Measurements from ENCODE around the gene LRRC3.

Gene LRRC3

DNA sequence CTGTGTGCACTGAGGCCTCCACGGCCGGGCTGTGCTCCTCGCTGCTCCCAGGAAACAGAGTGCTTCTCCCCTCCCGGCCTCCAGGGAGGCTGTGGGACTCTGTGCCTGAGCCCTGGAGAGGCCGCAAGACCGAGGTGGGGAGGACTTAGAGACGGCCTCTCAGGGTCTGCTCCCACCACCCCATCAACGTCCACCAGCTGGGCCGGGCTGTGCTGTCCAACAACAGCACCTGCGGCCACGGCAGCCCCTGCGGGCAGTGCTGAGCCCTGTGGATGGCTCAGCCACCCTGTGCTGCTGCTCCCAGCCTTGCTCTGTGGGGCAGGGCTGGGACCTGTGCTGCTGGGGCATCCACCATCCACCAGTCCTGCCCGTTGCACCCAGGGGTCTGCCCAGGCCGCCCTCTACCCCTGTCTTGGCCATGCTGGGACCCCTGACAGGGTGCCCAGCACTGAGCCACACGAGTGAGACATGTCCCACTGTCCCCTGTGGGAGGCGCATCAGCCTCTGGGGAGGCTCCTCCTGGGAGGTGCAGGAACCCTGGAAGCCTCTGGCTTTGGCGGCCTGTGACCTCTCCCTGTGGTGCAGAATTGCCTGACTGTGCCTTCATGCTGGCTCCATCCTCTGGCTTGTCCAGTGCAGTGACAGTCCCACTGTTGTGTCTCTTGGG, 31.2 kb upstream of the LRRC3 start:
- no peak for ATAC-seq
- TF ChIP-seq TOX (CRISPR knock-in tag; IDR thresholded peaks at IDR 0.05; ENCODE audit: borderline replicate concordance) (no peak), ZNF70 (CRISPR knock-in tag; IDR thresholded peaks at IDR 0.05) (no peak), ZFP3 (CRISPR knock-in tag; IDR thresholded peaks at IDR 0.05) (no peak), ZC3H10 (CRISPR knock-in tag; IDR thresholded peaks at IDR 0.05) (no peak), ARNTL (CRISPR knock-in tag; IDR thresholded peaks at IDR 0.05; ENCODE audit: borderline replicate concordance, low read depth) (no peak), GLIS3 (CRISPR knock-in tag; IDR thresholded peaks at IDR 0.05) (no peak), ZNF565 (CRISPR knock-in tag; conservative IDR thresholded peaks at IDR 0.05; ENCODE audit: low read depth) (no peak)
- TF ChIP-seq, protein P1, sequence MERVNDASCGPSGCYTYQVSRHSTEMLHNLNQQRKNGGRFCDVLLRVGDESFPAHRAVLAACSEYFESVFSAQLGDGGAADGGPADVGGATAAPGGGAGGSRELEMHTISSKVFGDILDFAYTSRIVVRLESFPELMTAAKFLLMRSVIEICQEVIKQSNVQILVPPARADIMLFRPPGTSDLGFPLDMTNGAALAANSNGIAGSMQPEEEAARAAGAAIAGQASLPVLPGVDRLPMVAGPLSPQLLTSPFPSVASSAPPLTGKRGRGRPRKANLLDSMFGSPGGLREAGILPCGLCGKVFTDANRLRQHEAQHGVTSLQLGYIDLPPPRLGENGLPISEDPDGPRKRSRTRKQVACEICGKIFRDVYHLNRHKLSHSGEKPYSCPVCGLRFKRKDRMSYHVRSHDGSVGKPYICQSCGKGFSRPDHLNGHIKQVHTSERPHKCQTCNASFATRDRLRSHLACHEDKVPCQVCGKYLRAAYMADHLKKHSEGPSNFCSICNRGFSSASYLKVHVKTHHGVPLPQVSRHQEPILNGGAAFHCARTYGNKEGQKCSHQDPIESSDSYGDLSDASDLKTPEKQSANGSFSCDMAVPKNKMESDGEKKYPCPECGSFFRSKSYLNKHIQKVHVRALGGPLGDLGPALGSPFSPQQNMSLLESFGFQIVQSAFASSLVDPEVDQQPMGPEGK (CRISPR knock-in tag; IDR thresholded peaks at IDR 0.05; ENCODE audit: borderline replicate concordance), result no peak

DNA sequence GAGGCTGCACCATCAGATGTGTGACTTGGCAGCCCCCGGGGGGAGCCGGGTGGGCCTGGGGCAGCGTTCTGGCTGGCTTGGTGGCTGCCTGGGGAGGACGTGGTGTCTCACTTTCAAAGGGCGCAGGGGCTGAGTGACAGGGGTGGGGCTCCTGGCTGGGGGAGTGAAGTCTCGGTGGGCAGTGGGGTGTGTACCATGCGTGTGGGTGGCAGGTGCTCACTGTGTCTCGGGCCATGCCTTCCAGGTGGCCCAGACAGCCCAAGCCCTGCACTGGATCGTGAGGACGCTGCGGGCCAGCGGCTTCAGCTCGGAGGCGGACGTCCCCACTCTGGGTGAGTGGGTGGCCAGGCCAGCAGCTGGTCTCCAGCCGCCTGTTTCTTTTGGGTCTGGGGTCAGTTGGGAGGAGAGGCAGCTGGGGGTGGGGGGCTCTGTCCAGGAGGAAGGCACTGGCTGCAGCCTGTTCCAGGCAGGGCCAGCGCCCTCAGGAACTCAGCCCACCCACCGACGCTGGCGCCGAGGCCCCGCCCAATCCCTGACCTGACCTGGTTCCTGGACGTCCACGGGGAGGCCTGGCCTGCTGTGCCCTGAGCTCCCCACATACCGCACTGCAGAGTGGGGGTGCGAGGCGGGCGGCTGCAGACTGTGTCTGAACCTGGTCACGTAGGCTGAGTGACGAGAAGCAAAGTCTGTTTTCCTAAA, 30.6 kb upstream of the LRRC3 start:
- TF ChIP-seq, protein P2, sequence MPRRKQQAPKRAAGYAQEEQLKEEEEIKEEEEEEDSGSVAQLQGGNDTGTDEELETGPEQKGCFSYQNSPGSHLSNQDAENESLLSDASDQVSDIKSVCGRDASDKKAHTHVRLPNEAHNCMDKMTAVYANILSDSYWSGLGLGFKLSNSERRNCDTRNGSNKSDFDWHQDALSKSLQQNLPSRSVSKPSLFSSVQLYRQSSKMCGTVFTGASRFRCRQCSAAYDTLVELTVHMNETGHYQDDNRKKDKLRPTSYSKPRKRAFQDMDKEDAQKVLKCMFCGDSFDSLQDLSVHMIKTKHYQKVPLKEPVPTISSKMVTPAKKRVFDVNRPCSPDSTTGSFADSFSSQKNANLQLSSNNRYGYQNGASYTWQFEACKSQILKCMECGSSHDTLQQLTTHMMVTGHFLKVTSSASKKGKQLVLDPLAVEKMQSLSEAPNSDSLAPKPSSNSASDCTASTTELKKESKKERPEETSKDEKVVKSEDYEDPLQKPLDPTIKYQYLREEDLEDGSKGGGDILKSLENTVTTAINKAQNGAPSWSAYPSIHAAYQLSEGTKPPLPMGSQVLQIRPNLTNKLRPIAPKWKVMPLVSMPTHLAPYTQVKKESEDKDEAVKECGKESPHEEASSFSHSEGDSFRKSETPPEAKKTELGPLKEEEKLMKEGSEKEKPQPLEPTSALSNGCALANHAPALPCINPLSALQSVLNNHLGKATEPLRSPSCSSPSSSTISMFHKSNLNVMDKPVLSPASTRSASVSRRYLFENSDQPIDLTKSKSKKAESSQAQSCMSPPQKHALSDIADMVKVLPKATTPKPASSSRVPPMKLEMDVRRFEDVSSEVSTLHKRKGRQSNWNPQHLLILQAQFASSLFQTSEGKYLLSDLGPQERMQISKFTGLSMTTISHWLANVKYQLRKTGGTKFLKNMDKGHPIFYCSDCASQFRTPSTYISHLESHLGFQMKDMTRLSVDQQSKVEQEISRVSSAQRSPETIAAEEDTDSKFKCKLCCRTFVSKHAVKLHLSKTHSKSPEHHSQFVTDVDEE (CRISPR knock-in tag; IDR thresholded peaks at IDR 0.05), result no peak
- no peak for TF ChIP-seq ZNF8 (CRISPR knock-in tag; IDR thresholded peaks at IDR 0.05)
- ATAC-seq, result no peak

DNA sequence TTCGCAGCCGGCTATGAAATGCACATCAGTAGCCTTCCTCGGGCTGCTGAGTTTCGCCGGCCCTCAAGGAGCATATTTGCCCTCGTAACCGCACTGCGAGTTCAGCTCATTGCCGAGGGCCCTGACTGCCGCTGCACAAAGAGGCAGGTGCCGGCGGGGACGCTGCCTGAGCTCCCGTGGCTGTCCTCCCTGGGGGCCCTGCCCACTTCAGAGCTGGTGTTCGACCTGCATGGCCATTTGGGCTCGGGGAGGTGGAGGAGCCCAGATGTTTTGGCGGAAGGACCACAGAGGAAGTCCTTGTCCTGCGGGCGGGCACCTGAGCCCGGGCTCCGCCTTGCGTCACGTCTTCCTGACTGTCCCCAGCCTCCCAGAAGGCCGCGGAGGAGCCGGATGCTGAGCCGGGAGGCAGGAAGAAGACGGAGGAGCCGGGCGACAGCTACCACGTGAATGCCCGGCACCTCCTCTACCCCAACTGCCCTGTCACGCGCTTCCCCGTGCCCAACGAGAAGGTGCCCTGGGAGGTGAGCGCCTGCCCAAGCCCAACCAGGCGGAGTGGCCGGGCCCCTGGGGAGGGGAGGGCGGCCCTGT, 29.9 kb upstream of the LRRC3 start:
- TF ChIP-seq, protein P2 (CRISPR knock-in tag; IDR thresholded peaks at IDR 0.05), result no peak
- TF ChIP-seq ARNTL (CRISPR knock-in tag; IDR thresholded peaks at IDR 0.05; ENCODE audit: borderline replicate concordance, low read depth) (no peak), TCF4 (CRISPR knock-in tag; IDR thresholded peaks at IDR 0.05; ENCODE audit: borderline replicate concordance) (no peak)
- ATAC-seq, result no peak

DNA sequence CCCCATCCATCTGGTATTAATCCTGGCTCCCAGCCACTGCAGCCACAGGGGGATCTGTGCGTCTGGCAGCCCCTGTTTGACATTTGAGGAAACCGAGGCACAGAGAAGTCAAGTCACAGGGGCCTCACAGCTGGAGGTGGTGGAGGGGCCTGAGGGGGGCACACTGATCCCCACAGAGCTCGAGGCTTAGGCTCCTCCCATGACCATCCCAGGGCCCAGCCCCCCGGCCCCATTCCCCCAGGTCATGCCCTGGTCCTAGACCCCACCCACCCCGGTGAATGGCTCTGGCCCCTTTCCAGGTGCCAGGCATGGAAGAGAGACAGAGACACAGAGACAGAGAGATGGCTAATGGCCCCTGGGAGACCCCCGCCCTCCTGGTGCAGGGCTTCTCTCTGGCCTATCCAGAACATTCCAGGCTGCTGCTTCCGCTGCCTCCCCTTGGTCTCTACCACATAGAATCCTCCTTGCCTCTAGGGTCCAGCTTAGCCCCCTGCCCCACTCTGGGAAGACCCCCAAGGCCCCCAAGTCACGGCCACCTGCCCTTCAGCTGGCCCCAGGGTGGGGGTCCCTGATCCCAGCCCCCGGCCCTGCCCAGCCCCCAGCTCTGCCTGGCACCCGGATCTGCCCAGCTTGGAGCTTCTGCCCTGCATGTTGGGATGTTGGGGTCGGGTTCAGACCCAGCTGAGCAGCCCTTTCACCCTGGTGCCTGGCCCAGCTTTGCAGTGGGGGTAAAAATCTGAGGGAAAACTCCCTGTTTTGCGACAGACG, 29.2 kb upstream of the LRRC3 start:
- no peak for ATAC-seq
- TF ChIP-seq, protein P3, sequence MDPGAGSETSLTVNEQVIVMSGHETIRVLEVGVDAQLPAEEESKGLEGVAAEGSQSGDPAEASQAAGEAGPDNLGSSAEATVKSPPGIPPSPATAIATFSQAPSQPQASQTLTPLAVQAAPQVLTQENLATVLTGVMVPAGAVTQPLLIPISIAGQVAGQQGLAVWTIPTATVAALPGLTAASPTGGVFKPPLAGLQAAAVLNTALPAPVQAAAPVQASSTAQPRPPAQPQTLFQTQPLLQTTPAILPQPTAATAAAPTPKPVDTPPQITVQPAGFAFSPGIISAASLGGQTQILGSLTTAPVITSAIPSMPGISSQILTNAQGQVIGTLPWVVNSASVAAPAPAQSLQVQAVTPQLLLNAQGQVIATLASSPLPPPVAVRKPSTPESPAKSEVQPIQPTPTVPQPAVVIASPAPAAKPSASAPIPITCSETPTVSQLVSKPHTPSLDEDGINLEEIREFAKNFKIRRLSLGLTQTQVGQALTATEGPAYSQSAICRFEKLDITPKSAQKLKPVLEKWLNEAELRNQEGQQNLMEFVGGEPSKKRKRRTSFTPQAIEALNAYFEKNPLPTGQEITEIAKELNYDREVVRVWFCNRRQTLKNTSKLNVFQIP (CRISPR knock-in tag; IDR thresholded peaks at IDR 0.05; ENCODE audit: borderline replicate concordance, low read depth), result no peak
- TF ChIP-seq TCF4 (CRISPR knock-in tag; IDR thresholded peaks at IDR 0.05; ENCODE audit: borderline replicate concordance) (no peak), ZNF565 (CRISPR knock-in tag; conservative IDR thresholded peaks at IDR 0.05; ENCODE audit: low read depth) (no peak), ZNF70 (CRISPR knock-in tag; IDR thresholded peaks at IDR 0.05) (no peak), SNAI2 (CRISPR knock-in tag; IDR thresholded peaks at IDR 0.05) (no peak), GLIS3 (CRISPR knock-in tag; IDR thresholded peaks at IDR 0.05) (no peak), ZNF8 (CRISPR knock-in tag; IDR thresholded peaks at IDR 0.05) (no peak), RARB (CRISPR knock-in tag; IDR thresholded peaks at IDR 0.05) (no peak), CSDC2 (CRISPR knock-in tag; IDR thresholded peaks at IDR 0.05) (no peak)
- TF ChIP-seq, protein P4, sequence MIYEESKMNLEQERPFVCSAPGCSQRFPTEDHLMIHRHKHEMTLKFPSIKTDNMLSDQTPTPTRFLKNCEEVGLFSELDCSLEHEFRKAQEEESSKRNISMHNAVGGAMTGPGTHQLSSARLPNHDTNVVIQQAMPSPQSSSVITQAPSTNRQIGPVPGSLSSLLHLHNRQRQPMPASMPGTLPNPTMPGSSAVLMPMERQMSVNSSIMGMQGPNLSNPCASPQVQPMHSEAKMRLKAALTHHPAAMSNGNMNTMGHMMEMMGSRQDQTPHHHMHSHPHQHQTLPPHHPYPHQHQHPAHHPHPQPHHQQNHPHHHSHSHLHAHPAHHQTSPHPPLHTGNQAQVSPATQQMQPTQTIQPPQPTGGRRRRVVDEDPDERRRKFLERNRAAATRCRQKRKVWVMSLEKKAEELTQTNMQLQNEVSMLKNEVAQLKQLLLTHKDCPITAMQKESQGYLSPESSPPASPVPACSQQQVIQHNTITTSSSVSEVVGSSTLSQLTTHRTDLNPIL (CRISPR knock-in tag; IDR thresholded peaks at IDR 0.05; ENCODE audit: low read depth), result no peak
- TF ChIP-seq, protein P1 (CRISPR knock-in tag; IDR thresholded peaks at IDR 0.05; ENCODE audit: borderline replicate concordance), result no peak
